ENCODE data around the gene ZNF276. TPM values are rescaled to one million over a fixed set of nuclear protein-coding genes. Genes with fewer than 3 reads are reported as not detected.

The ZNF276 gene
- total RNA-seq, 4 donors from 2014 or later, result 16.1 to 19.2 (median 17.2) TPM

DNA sequence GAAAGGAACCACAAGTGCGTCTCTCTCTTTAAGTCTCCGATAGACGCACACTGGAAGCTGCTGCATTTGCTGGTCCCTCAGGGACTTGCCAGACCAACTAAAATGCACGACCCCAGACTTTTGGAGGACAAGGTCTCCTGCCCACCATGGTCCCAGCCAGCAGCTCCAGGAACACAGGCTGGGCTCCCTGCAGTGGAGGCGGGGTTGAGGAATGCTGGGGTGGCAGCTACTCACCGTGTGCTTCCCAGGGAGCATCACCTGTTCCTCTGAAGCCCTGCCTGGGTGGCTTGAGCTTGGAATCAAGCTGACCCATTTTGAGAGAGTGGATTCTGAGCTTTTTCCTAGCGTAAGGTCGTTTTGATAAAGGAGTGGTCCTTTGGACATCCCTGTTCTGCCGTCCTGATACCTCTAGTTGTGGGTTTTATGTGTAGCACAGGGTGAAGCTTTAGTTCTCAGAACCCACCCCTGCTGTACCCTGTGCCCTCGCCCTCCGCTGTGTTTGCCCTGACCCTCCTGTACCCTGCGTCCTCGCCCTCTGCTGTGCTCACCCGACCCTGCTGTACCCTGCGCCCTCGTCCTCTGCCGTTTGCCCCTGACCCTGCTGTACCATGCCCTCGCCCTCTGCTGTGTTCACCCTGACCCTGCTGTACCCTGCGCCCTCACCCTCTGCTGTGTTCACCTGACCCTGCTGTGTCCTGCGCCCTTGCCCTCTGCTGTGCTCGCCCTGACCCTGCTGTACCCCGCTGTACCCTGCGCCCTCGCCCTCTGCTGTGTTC is 11.0 kb downstream of the ZNF276 start:
- H3K4me1 ChIP-seq, result no peaks in the 10 kb centered on the region
- no peak overlapping the region for H3K27ac ChIP-seq (replicated peaks in 1 of 4)
- intact Hi-C loops (cut with DNase I), result no loop called here
- H3K9me3 ChIP-seq, result no peaks in the 10 kb centered on the region
- TF ChIP-seq POLR2AphosphoS5 (IDR thresholded peaks at IDR 0.05) (no peak), EP300 (IDR thresholded peaks at IDR 0.05) (no peak), POLR2A (IDR thresholded peaks at IDR 0.05; ENCODE audit: low read depth) (no peak)
- TF ChIP-seq, protein P1, sequence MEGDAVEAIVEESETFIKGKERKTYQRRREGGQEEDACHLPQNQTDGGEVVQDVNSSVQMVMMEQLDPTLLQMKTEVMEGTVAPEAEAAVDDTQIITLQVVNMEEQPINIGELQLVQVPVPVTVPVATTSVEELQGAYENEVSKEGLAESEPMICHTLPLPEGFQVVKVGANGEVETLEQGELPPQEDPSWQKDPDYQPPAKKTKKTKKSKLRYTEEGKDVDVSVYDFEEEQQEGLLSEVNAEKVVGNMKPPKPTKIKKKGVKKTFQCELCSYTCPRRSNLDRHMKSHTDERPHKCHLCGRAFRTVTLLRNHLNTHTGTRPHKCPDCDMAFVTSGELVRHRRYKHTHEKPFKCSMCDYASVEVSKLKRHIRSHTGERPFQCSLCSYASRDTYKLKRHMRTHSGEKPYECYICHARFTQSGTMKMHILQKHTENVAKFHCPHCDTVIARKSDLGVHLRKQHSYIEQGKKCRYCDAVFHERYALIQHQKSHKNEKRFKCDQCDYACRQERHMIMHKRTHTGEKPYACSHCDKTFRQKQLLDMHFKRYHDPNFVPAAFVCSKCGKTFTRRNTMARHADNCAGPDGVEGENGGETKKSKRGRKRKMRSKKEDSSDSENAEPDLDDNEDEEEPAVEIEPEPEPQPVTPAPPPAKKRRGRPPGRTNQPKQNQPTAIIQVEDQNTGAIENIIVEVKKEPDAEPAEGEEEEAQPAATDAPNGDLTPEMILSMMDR (IDR thresholded peaks at IDR 0.05), result no peak
- WGBS, result 84% methylated on average over 21 of the region's 24 CpGs
- H3K4me3 ChIP-seq, result no peak overlapping the region
- H3K36me3 ChIP-seq, result peaks cover 88 to 100% (median 97%) of the 10 kb centered on the region in 4 donors
- DNase-seq (ENCODE audit: extremely low spot score), result no peak
- no peaks in the 10 kb centered on the region for H3K27me3 ChIP-seq

DNA sequence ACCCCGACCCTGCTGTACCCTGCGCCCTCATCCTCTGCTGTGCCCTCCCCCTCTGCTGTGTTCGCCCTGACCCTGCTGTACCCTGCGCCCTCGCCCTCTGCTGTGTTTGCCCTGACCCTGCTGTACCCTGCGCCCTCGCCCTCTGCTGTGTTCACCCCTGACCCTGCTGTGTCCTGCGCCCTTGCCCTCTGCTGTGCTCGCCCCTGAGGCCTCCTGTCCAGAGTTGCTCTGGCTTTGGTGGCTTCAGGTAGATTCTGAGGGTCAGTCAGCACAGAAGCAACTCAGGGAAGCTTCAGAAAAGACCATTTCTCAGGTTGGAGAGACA is 11.5 kb downstream of the ZNF276 start:
- Histone ChIP-seq H3K9me3 (no peaks in the 10 kb centered on the region), H3K36me3 (peaks cover 88 to 100% (median 97%) of the 10 kb centered on the region in 4 donors), H3K4me1 (no peaks in the 10 kb centered on the region), H3K27me3 (no peaks in the 10 kb centered on the region), H3K4me3 (no peak overlapping the region), H3K27ac (replicated peaks in 1 of 4) (no peak overlapping the region)
- DNase-seq (ENCODE audit: extremely low spot score), result no peak
- TF ChIP-seq, protein P1 (IDR thresholded peaks at IDR 0.05), result no peak
- TF ChIP-seq EP300 (IDR thresholded peaks at IDR 0.05) (no peak), POLR2AphosphoS5 (IDR thresholded peaks at IDR 0.05) (no peak), POLR2A (IDR thresholded peaks at IDR 0.05; ENCODE audit: low read depth) (no peak)
- 84% methylated on average over 9 of the region's 9 CpGs for WGBS
- intact Hi-C loops (cut with DNase I), result no loop called here

DNA sequence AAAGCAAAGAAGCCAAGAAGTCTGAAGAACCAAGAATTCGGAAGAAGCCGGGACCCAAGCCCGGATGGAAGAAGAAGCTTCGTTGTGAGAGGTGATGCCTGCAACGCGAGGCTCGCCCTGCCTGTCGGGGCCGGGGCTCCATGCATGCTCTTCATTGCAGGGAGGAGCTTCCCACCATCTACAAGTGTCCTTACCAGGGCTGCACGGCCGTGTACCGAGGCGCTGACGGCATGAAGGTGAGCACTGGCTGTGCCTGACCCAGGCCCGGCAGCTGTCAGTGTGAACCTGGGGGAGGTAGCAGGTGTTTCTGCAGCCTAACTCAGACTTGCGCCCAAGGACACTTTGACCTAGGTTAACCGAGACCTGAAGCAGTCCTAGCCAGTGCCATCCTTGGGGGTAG is 12.0 kb downstream of the ZNF276 start:
- intact Hi-C loops (cut with DNase I), result no loop called here
- TF ChIP-seq, protein P1 (IDR thresholded peaks at IDR 0.05), result no peak
- Histone ChIP-seq H3K27me3 (no peaks in the 10 kb centered on the region), H3K9me3 (no peaks in the 10 kb centered on the region), H3K27ac (replicated peaks in 1 of 4) (no peak overlapping the region), H3K4me3 (no peak overlapping the region), H3K4me1 (no peaks in the 10 kb centered on the region), H3K36me3 (peaks cover 88 to 100% (median 98%) of the 10 kb centered on the region in 4 donors)
- 81% methylated on average over 13 of the region's 17 CpGs for WGBS
- DNase-seq (ENCODE audit: extremely low spot score), result no peak

DNA sequence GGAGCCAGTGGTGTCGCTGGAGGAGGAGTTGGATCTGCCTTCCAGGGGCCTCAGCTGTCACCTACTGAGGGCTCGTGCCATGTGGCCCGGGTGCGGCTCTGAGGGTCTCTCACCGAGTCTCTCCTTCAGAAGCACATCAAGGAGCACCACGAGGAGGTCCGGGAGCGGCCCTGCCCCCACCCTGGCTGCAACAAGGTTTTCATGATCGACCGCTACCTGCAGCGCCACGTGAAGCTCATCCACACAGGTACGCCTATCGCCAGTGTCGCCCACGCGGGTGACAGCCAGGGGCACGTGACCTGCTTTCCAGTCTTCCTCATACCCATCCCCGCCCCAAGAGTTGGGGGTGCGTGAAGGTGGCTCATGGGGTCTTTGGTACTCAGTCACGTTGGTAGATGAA is 12.5 kb downstream of the ZNF276 start:
- Histone ChIP-seq H3K27me3 (no peaks in the 10 kb centered on the region), H3K4me1 (no peaks in the 10 kb centered on the region), H3K27ac (replicated peaks in 1 of 4) (no peak overlapping the region), H3K4me3 (no peak overlapping the region), H3K36me3 (peaks cover 89 to 100% (median 100%) of the 10 kb centered on the region in 4 donors), H3K9me3 (no peaks in the 10 kb centered on the region)
- intact Hi-C loops (cut with DNase I), result no loop called here
- 87% methylated on average over 11 of the region's 21 CpGs for WGBS
- no peak for DNase-seq (ENCODE audit: extremely low spot score)
- TF ChIP-seq POLR2AphosphoS5 (IDR thresholded peaks at IDR 0.05) (no peak), POLR2A (IDR thresholded peaks at IDR 0.05; ENCODE audit: low read depth) (no peak), EP300 (IDR thresholded peaks at IDR 0.05) (no peak)
- TF ChIP-seq, protein P1 (IDR thresholded peaks at IDR 0.05), result no peak

DNA sequence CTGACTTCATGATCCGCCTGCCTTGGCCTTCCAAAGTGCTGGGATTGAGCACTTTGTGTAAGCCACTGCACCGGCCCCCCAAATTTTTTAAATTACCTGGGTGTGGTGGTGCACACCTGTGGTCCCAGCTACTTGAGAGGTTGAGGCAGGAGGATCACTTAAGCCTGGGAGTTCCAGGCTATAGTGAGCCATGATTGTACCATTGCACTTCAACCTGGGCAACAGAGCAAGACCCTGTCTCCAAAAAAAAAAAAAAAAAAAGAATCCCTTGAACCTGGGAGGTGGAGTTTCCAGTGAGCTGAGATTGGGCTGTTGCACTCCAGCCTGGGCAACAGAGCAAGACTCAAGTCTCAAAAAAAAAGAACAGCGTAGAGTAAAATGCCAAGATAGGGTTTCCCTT is 15.2 kb downstream of the ZNF276 start:
- DNase-seq (ENCODE audit: extremely low spot score), result no peak
- Histone ChIP-seq H3K4me1 (no peaks in the 10 kb centered on the region), H3K36me3 (peaks cover 75 to 100% (median 96%) of the 10 kb centered on the region in 4 donors), H3K4me3 (no peak overlapping the region), H3K27ac (replicated peaks in 1 of 4) (no peak overlapping the region), H3K27me3 (no peaks in the 10 kb centered on the region), H3K9me3 (no peaks in the 10 kb centered on the region)
- no peak for TF ChIP-seq POLR2A (IDR thresholded peaks at IDR 0.05; ENCODE audit: low read depth)
- TF ChIP-seq, protein P1 (IDR thresholded peaks at IDR 0.05), result no peak
- no peak for TF ChIP-seq POLR2AphosphoS5 (IDR thresholded peaks at IDR 0.05)
- TF ChIP-seq EP300 (IDR thresholded peaks at IDR 0.05), result no peak
- intact Hi-C loops (cut with DNase I), result no loop called here
- WGBS, result 100% methylated on average over 3 of the region's 3 CpGs
